Measurements from ENCODE around the gene MED16. TPM values are rescaled to one million over a fixed set of nuclear protein-coding genes. Genes with fewer than 3 reads are reported as not detected.
A peak's percentile ranks its signal among the peaks of the same experiment; 100 is the strongest.

MED16 gene
- total and polyA plus RNA-seq, 10 donors, result 37.0 to 82.1 (median 52.7) TPM

DNA sequence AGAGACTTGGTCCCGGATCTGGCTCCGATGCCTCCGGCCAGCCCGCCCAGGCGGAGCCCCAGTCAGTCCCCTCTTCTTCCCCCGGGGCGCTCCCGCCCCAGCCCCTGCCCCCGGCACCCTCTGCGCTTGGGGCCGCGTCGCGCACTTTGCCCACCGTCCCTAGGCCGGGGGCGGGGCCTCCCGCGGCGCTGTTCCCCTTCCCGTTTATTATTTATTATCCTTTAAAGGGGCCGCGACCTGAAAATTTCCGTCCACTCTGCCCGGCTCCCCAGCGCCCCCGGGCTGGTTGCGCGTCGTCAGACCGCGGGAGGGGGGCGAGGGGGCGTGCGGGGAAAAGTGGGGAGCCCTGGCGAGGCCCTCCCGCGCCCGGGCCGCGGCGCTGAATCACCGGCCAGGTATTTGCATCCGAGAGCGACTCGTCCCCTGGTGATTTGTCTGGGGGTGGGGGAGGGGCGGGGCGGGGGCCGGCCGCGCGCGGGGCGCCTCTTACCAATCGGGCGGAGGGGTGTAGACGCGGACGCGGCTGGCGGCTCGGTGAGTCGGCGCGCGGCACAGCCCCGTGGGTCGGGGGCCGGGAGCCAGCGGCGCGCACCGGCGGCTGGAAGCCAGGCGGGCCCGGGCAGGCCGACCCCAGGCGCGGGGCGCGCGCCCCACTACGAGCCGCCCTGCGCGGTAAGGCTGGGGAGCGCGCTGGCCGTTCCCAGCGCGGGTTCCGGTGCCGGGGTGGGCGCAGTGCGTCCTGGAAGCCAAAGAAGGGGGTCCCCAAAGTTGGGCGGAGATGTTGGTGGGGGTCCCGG, 32.7 kb upstream of the MED16 start, which contains the start of gene ARID3A:
ARID3A (plus strand) TSS at position 510 of the 797 bp plus-strand sequence. CDS start 3,494 bp downstream, outside the sequence.
- Histone ChIP-seq H3K4me3 (peak within 1 kb of the TSS; percentile 43 to 90 (median 87)), H3K27ac (peak within 1 kb of the TSS; percentile 86 to 98 (median 95)), H3K9me3 (no peaks in the 10 kb centered on the region), H3K27me3 (replicated peaks in 1 of 7) (peaks cover 0 to 8% (median 2%) of the 10 kb centered on the region in 7 donors), H3K4me1 (peaks cover 5 to 76% (median 46%) of the 10 kb centered on the region in 6 donors), H3K36me3 (peaks cover 0 to 21% (median 11%) of the 10 kb centered on the region in 6 donors)
- peak; percentile 29 to 77 (median 63) for TF ChIP-seq POLR2AphosphoS5 (IDR thresholded peaks at IDR 0.05)
- TF ChIP-seq CTCF (IDR thresholded peaks at IDR 0.05 in 8 of 11, conservative IDR thresholded peaks at IDR 0.05 in 3 of 11), result peak in 2 of 11 experiments; percentile 13 to 20
- TF ChIP-seq POLR2A (IDR thresholded peaks at IDR 0.05), result peak in 1 of 3 donors; percentile 23
- WGBS, 5 donors, result 0 to 2% (median 1%) methylated on average over 29 to 97 of the region's 97 CpGs
- intact Hi-C loops (cut with DNase I; ENCODE audit: low total_unique reads), result loop anchor here (2.0 to 10.0 kb wide), 2 partner anchors 57 to 141 kb away; no protein-coding TSS in a partner anchor
- DNase-seq, result peak; percentile 94

- WGBS, 5 donors, result 0 to 2% (median 0%) methylated on average over 13 to 39 of the region's 39 CpGs
- no peak for TF ChIP-seq POLR2AphosphoS5 (IDR thresholded peaks at IDR 0.05)
- TF ChIP-seq CTCF (IDR thresholded peaks at IDR 0.05 in 8 of 11, conservative IDR thresholded peaks at IDR 0.05 in 3 of 11), result no peak
- TF ChIP-seq POLR2A (IDR thresholded peaks at IDR 0.05), result no peak
- Histone ChIP-seq H3K4me3 (peak overlapping the region; percentile 43 to 90 (median 87)), H3K9me3 (no peaks in the 10 kb centered on the region), H3K4me1 (peaks cover 9 to 79% (median 51%) of the 10 kb centered on the region in 6 donors), H3K27me3 (replicated peaks in 1 of 7) (peaks cover 0 to 14% (median 9%) of the 10 kb centered on the region in 7 donors), H3K36me3 (peaks cover 0 to 15% (median 9%) of the 10 kb centered on the region in 6 donors), H3K27ac (peak overlapping the region; percentile 86 to 98 (median 95))
- intact Hi-C loops (cut with DNase I; ENCODE audit: low total_unique reads), result loop anchor here (2.0 to 10.0 kb wide), 2 partner anchors 58 to 140 kb away; no protein-coding TSS in a partner anchor
- no peak for DNase-seq
These were observed 32.1 kb upstream of the MED16 start for GRCh38 chr19:925087-925525.

- Histone ChIP-seq H3K36me3 (peaks cover 0 to 10% (median 4%) of the 10 kb centered on the region in 6 donors), H3K27ac (peak overlapping the region; percentile 86 to 98 (median 95)), H3K9me3 (no peaks in the 10 kb centered on the region), H3K27me3 (replicated peaks in 1 of 7) (peaks cover 2 to 19% (median 13%) of the 10 kb centered on the region in 7 donors), H3K4me1 (peaks cover 11 to 79% (median 56%) of the 10 kb centered on the region in 6 donors), H3K4me3 (peak overlapping the region; percentile 43 to 90 (median 87))
- no peak for DNase-seq
- WGBS, 5 donors, result 7 to 19% (median 10%) methylated on average over 12 to 31 of the region's 31 CpGs
- intact Hi-C loops (cut with DNase I; ENCODE audit: low total_unique reads), result loop anchor here (2.0 to 10.0 kb wide), 2 partner anchors 58 to 140 kb away; no protein-coding TSS in a partner anchor
- TF ChIP-seq POLR2A (IDR thresholded peaks at IDR 0.05) (no peak), POLR2AphosphoS5 (IDR thresholded peaks at IDR 0.05) (no peak), CTCF (IDR thresholded peaks at IDR 0.05 in 8 of 11, conservative IDR thresholded peaks at IDR 0.05 in 3 of 11) (no peak)
These were observed 31.6 kb upstream of the MED16 start for GRCh38 chr19:924553-925086.
